ENCODE data around the gene TBCCD1. TPM values are rescaled to one million over a fixed set of nuclear protein-coding genes. Genes with fewer than 3 reads are reported as not detected.
"Not testable (repeated sequence)": the region's sequence is repeated elsewhere in the genome, so short reads cannot be mapped to it uniquely, and the experiment has no call there.

TBCCD1 gene
- total RNA-seq, 1 experiment from 2014 or later, result 25.1 TPM

DNA sequence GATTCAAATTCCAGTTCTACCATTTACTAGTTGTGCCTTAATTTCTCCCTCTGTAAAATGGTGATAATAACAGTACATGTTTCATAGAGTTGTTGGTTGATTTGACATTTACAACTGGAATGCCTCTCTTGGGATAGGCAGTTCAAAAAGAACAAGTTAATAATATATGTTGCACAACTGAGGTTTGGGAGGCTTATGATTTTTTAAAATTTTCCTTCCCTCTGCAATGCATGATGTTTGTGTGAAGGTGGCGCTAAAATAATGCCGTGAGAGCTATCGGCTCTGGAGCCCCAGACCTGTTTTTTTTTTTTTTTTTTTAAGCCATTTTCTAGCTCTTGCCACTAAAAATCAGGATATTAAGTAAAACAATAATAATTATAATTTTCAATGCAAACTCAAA, 22.0 kb upstream of the TBCCD1 start:
- DNase-seq, result peak; percentile 44
- CTCF ChIA-PET, result interaction anchor here (0.6 to 3.6 kb wide), 12 partner anchors 12 to 555 kb away, joined by 3 to 61 read pairs (median 5); partner anchors contain the start of gene AHSG
- Mint-ChIP-seq H3K9me3 (ENCODE audit: low read depth, unreplicated experiment) (no peaks in the 10 kb centered on the region), H3K4me1 (ENCODE audit: low read depth, unreplicated experiment) (peaks cover 45% of the 10 kb centered on the region), H3K4me3 (ENCODE audit: low read depth, unreplicated experiment) (no peak overlapping the region), H3K27me3 (ENCODE audit: unreplicated experiment) (no peaks in the 10 kb centered on the region), H3K27ac (ENCODE audit: unreplicated experiment) (peak overlapping the region; percentile 64), H3K36me3 (ENCODE audit: insufficient read depth, unreplicated experiment) (peaks cover 38% of the 10 kb centered on the region)
- TF ChIP-seq, protein P1, sequence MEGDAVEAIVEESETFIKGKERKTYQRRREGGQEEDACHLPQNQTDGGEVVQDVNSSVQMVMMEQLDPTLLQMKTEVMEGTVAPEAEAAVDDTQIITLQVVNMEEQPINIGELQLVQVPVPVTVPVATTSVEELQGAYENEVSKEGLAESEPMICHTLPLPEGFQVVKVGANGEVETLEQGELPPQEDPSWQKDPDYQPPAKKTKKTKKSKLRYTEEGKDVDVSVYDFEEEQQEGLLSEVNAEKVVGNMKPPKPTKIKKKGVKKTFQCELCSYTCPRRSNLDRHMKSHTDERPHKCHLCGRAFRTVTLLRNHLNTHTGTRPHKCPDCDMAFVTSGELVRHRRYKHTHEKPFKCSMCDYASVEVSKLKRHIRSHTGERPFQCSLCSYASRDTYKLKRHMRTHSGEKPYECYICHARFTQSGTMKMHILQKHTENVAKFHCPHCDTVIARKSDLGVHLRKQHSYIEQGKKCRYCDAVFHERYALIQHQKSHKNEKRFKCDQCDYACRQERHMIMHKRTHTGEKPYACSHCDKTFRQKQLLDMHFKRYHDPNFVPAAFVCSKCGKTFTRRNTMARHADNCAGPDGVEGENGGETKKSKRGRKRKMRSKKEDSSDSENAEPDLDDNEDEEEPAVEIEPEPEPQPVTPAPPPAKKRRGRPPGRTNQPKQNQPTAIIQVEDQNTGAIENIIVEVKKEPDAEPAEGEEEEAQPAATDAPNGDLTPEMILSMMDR (IDR thresholded peaks at IDR 0.05; ENCODE audit: unreplicated experiment), result peak; percentile 63
- intact Hi-C loops (cut with micrococcal nuclease; ENCODE audit: unreplicated experiment), result loop anchor here (1.0 kb wide), 2 partner anchors 164 to 232 kb away; no protein-coding TSS in a partner anchor
- TSS peak; percentile 2 for BruUV-seq (replicated peaks)

DNA sequence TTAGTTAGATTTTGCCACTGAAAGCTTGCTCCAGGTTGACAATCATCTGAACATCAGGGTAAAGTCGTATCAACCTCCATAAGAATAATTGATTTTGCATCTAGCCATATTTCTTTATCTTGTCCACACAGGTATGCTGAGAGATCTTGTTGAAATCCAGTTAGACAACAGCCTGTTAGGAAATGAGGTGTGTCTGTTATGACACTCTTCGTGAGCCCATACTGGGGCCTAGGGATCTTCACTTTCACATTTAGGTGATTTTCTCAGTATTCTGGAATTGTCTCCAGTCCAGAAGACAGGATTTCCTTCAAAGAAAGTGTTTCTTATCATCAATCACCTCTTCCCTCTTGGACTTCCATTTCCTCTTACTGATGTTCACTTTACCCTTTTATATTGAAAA, 21.5 kb upstream of the TBCCD1 start:
- intact Hi-C loops (cut with micrococcal nuclease; ENCODE audit: unreplicated experiment), result loop anchor here (1.0 kb wide), 2 partner anchors 165 to 233 kb away; no protein-coding TSS in a partner anchor
- DNase-seq, result peak; percentile 24
- BruUV-seq (replicated peaks), result no TSS peak
- Mint-ChIP-seq H3K4me3 (ENCODE audit: low read depth, unreplicated experiment) (no peak overlapping the region), H3K9me3 (ENCODE audit: low read depth, unreplicated experiment) (no peaks in the 10 kb centered on the region), H3K4me1 (ENCODE audit: low read depth, unreplicated experiment) (peaks cover 42% of the 10 kb centered on the region), H3K27ac (ENCODE audit: unreplicated experiment) (peak overlapping the region; percentile 64), H3K27me3 (ENCODE audit: unreplicated experiment) (no peaks in the 10 kb centered on the region), H3K36me3 (ENCODE audit: insufficient read depth, unreplicated experiment) (peaks cover 43% of the 10 kb centered on the region)
- CTCF ChIA-PET, result interaction anchor here (0.6 to 3.6 kb wide), 8 partner anchors 14 to 239 kb away, joined by 3 to 61 read pairs (median 5); partner anchors contain the start of gene AHSG
- TF ChIP-seq, protein P1 (IDR thresholded peaks at IDR 0.05; ENCODE audit: unreplicated experiment), result no peak

DNA sequence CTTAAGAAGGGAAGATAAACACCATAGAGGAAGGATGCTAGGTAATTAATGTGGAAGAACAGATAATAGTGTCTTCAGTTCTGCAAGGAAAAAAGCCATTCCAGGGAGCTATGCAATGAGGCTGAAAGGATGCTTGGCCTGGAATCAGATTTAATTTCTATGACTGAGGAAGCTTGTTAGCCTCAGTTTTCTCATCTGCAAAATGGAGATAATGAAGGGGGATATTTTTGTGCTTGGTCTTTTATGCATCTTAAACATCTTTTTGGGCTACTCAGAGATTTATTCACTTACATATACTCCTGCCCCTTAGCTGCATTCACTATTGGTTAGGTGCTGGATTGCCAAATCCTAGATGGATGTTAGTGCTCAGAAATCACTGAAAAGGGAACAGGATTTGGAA, 20.0 kb upstream of the TBCCD1 start:
- H3K27ac Mint-ChIP-seq (ENCODE audit: unreplicated experiment), result peak overlapping the region; percentile 22
- TF ChIP-seq, protein P1 (IDR thresholded peaks at IDR 0.05; ENCODE audit: unreplicated experiment), result no peak
- H3K4me1 Mint-ChIP-seq (ENCODE audit: low read depth, unreplicated experiment), result peaks cover 42% of the 10 kb centered on the region
- no peak for DNase-seq
- no peaks in the 10 kb centered on the region for H3K27me3 Mint-ChIP-seq (ENCODE audit: unreplicated experiment)
- H3K9me3 Mint-ChIP-seq (ENCODE audit: low read depth, unreplicated experiment), result no peaks in the 10 kb centered on the region
- intact Hi-C loops (cut with micrococcal nuclease; ENCODE audit: unreplicated experiment), result no loop called here
- CTCF ChIA-PET, result interaction anchor here (0.6 kb wide), 1 partner anchor 382 kb away, joined by 3 read pairs; no protein-coding TSS in a partner anchor
- H3K36me3 Mint-ChIP-seq (ENCODE audit: insufficient read depth, unreplicated experiment), result peaks cover 56% of the 10 kb centered on the region
- no peak overlapping the region for H3K4me3 Mint-ChIP-seq (ENCODE audit: low read depth, unreplicated experiment)
- BruUV-seq (replicated peaks), result no TSS peak

DNA sequence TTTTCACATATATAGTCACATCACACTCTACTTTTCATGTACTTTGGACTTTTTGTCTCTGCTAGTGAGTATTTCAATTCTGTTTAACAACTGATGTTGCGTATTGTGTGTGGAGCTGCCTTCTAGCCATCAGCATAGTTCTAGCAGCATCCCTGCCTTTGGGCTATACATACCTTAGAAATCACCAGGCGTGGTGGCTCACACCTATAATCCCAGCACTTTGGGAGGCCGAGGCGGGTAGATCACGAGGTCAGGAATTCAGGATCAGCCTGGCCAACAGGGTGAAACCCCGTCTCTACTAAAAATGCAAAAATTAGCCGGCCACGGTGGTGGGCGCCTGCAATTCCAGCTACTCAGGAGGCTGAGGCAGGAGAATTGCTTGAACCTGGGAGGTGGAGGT, 19.1 kb upstream of the TBCCD1 start:
- Mint-ChIP-seq H3K36me3 (ENCODE audit: insufficient read depth, unreplicated experiment) (peaks cover 65% of the 10 kb centered on the region), H3K4me1 (ENCODE audit: low read depth, unreplicated experiment) (peaks cover 32% of the 10 kb centered on the region)
- intact Hi-C loops (cut with micrococcal nuclease; ENCODE audit: unreplicated experiment); H3K9me3 Mint-ChIP-seq (ENCODE audit: low read depth, unreplicated experiment); H3K27me3 Mint-ChIP-seq (ENCODE audit: unreplicated experiment); H3K27ac Mint-ChIP-seq (ENCODE audit: unreplicated experiment); H3K4me3 Mint-ChIP-seq (ENCODE audit: low read depth, unreplicated experiment); BruUV-seq (replicated peaks); DNase-seq; CTCF ChIA-PET: not testable (repeated sequence)

DNA sequence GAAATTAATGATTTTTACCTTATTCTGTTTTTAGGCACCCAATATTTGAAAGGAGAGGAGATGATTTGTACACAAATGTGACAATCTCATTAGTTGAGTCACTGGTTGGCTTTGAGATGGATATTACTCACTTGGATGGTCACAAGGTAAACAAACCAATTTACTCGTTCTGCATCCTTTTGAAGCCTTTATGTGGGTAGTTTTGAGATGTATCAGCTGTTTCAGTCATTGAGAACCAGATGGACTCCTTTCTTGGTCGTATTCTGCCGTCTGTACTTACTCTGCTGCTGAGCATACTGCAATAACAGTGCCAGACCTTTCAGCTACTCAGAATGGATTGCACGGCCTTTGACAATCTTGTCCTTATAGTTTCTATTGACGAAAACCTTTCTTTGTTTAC, 16.7 kb upstream of the TBCCD1 start:
- no peaks in the 10 kb centered on the region for H3K27me3 Mint-ChIP-seq (ENCODE audit: unreplicated experiment)
- H3K4me3 Mint-ChIP-seq (ENCODE audit: low read depth, unreplicated experiment), result no peak overlapping the region
- H3K27ac Mint-ChIP-seq (ENCODE audit: unreplicated experiment), result no peak overlapping the region
- no TSS peak for BruUV-seq (replicated peaks)
- no peaks in the 10 kb centered on the region for H3K9me3 Mint-ChIP-seq (ENCODE audit: low read depth, unreplicated experiment)
- peaks cover 73% of the 10 kb centered on the region for H3K36me3 Mint-ChIP-seq (ENCODE audit: insufficient read depth, unreplicated experiment)
- TF ChIP-seq, protein P1 (IDR thresholded peaks at IDR 0.05; ENCODE audit: unreplicated experiment), result no peak
- DNase-seq, result no peak
- peaks cover 8% of the 10 kb centered on the region for H3K4me1 Mint-ChIP-seq (ENCODE audit: low read depth, unreplicated experiment)
- intact Hi-C loops (cut with micrococcal nuclease; ENCODE audit: unreplicated experiment), result no loop called here
- CTCF ChIA-PET, result no interaction called here
